Osteoblast (primary cell): Measurements from ENCODE around the gene COPA. TPM values are rescaled to one million over a fixed set of nuclear protein-coding genes. Genes with fewer than 3 reads are reported as not detected.

Experiments used
- DNase-seq: peaks from one replicate; pipeline ENCODE4 v3.0.0; 2011; ENCODE audit warnings: low spot score, mixed read lengths; ENCODE audit not compliant: insufficient read length; ENCODE audit errors: missing footprints
- H2AFZ ChIP-seq: 2 replicates; pipeline ENCODE4 v1.6.0; 2011; ENCODE audit warnings: mild to moderate bottlenecking, low read length
- H3K27ac ChIP-seq: 2 replicates; pipeline ENCODE4 v1.5.1; 2011; ENCODE audit warnings: mild to moderate bottlenecking, low read depth, low read length, moderate library complexity
- H3K27me3 ChIP-seq: 2 replicates; pipeline ENCODE4 v1.6.0; 2012; ENCODE audit warnings: mild to moderate bottlenecking, control low read depth, inconsistent platforms, low read length, moderate library complexity; ENCODE audit not compliant: insufficient read depth
- H3K36me3 ChIP-seq: 2 replicates; pipeline ENCODE4 v1.5.1; 2011; ENCODE audit warnings: mild to moderate bottlenecking, low read length, control low read depth, moderate library complexity; ENCODE audit not compliant: insufficient read depth
- H3K4me1 ChIP-seq: 2 replicates; pipeline ENCODE4 v1.5.1; 2011; ENCODE audit warnings: mild to moderate bottlenecking, low read length, control low read depth, moderate library complexity; ENCODE audit not compliant: insufficient read depth
- H3K4me2 ChIP-seq: 2 replicates; pipeline ENCODE4 v1.6.0; 2011; ENCODE audit warnings: mild to moderate bottlenecking, low read length; ENCODE audit not compliant: insufficient read depth
- H3K4me3 ChIP-seq: fragments of 200-600 bp; sonication (generic); 3 replicates; pipeline ENCODE4 v1.5.1; 2012; ENCODE audit warnings: mild to moderate bottlenecking, low read length, inconsistent platforms; ENCODE audit not compliant: insufficient read depth
- H3K79me2 ChIP-seq: 2 replicates; pipeline ENCODE4 v1.6.0; 2012; ENCODE audit warnings: mild to moderate bottlenecking, low read length, control low read depth, inconsistent platforms; ENCODE audit not compliant: insufficient read depth
- H3K9me3 ChIP-seq: 2 replicates; pipeline ENCODE4 v1.5.1; 2011; ENCODE audit warnings: low read depth, low read length, control low read depth
- H4K20me1 ChIP-seq: 2 replicates; pipeline ENCODE4 v1.6.0; 2012; ENCODE audit warnings: mild to moderate bottlenecking, low read length, control low read depth; ENCODE audit not compliant: insufficient read depth
- total RNA-seq: library from RNA; depleted of rRNA; stranded (reverse); fragments of >200 nt; gene quantifications from 2 replicates; pipeline ENCODE4 v1.2.3, GENCODE V29; 2012
- TF ChIP-seq, protein P1 (sequence below): IDR thresholded peaks from 2 replicates; pipeline ENCODE4 v1.5.1; 2011; ENCODE audit warnings: mild to moderate bottlenecking, low read depth, low read length, moderate library complexity; ENCODE audit errors: extremely low read depth

Gene COPA
- total RNA-seq, 1 donor, result 282 TPM

DNA sequence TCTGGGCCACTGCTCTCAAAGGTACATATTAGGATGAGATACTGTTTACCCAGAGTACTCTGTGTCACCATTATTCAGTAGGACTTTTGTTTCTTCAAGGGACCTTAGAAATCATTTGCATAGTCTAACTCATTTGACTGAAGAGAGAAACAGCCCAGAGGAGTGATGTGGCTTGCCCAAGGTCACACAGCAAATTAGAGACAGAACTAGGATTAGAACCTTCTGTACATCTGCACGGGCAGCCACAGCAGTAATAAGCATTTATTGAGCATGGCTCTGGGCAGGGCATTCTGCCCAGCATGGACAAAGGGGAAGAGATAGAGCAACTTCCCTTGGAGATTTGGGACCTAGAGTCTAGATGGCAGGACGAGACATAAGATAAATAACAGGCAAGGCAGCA, 18.1 kb upstream of the COPA start:
- Histone ChIP-seq H3K4me1 (no peaks in the 10 kb centered on the region), H3K27ac (no peak overlapping the region), H3K27me3 (no peaks in the 10 kb centered on the region), H3K4me2 (no peak overlapping the region), H4K20me1 (peaks cover 4% of the 10 kb centered on the region), H3K36me3 (peaks cover 28% of the 10 kb centered on the region), H2AFZ (no peak overlapping the region), H3K79me2 (no peaks in the 10 kb centered on the region), H3K9me3 (no peaks in the 10 kb centered on the region), H3K4me3 (no peak overlapping the region)
- TF ChIP-seq, protein P1, sequence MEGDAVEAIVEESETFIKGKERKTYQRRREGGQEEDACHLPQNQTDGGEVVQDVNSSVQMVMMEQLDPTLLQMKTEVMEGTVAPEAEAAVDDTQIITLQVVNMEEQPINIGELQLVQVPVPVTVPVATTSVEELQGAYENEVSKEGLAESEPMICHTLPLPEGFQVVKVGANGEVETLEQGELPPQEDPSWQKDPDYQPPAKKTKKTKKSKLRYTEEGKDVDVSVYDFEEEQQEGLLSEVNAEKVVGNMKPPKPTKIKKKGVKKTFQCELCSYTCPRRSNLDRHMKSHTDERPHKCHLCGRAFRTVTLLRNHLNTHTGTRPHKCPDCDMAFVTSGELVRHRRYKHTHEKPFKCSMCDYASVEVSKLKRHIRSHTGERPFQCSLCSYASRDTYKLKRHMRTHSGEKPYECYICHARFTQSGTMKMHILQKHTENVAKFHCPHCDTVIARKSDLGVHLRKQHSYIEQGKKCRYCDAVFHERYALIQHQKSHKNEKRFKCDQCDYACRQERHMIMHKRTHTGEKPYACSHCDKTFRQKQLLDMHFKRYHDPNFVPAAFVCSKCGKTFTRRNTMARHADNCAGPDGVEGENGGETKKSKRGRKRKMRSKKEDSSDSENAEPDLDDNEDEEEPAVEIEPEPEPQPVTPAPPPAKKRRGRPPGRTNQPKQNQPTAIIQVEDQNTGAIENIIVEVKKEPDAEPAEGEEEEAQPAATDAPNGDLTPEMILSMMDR, result no peak
- no peak for DNase-seq

DNA sequence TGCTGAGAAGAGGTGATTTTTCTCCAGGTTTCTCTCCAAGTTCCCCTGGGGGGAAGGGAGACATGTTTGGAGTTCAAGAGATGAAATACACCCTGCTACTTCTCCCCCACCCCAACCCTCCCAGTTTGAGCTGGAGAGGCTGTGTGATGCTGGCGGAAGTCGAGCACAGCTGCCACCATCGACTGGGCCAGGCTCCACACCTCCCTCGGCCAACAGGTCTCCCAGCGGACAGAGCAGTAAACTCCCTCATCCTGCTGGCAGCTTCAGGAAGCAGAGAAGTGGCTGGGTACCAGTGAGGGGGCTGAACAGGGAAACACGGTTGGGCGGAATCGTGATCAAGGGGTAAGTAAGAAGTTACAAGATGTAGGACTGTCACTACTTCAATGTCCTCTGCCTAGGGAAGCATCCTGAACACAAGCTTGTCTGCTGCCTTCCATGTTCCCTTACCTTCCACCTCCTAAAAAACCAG, 17.2 kb upstream of the COPA start:
- H3K27ac ChIP-seq, result no peak overlapping the region
- H3K79me2 ChIP-seq, result no peaks in the 10 kb centered on the region
- peaks cover 4% of the 10 kb centered on the region for H4K20me1 ChIP-seq
- H3K4me2 ChIP-seq, result no peak overlapping the region
- no peaks in the 10 kb centered on the region for H3K9me3 ChIP-seq
- no peak overlapping the region for H3K4me3 ChIP-seq
- H2AFZ ChIP-seq, result no peak overlapping the region
- no peak for DNase-seq
- H3K4me1 ChIP-seq, result no peaks in the 10 kb centered on the region
- TF ChIP-seq, protein P1, result no peak
- no peaks in the 10 kb centered on the region for H3K27me3 ChIP-seq
- peaks cover 37% of the 10 kb centered on the region for H3K36me3 ChIP-seq

DNA sequence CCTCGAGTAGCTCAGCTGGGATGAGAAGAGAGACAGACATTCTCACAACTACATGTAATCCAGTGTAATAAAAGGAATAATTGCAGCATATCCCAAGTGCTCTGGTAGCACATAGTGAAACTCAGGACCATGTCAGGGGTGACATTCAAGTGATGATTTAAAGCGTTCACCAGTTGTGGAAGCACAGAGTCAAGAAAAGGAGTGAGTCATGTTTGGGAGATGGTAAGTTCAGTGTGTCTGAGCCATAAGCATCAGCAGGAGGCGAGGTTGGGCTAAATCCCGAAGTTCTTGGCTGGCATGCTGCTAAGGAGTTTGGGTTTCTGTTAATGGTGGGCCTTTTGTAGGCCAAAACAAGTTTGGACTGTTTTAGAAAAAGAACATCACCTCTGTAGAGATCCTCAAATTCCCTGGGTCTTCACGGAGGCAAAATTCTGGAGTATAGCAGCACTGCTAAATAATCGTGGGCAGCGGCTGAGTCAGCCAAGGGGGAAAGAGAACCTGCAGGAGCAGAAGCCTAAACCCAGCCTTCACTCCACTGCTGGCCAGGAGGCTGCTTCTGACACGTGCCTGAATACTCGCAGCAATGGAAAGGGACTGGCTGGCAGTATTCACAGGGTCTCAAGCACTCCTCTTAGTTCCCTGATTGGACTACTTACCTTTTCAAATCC, 16.6 kb upstream of the COPA start:
- no peaks in the 10 kb centered on the region for H3K4me1 ChIP-seq
- H3K79me2 ChIP-seq, result no peaks in the 10 kb centered on the region
- no peak for DNase-seq
- no peak overlapping the region for H3K27ac ChIP-seq
- H2AFZ ChIP-seq, result no peak overlapping the region
- H3K27me3 ChIP-seq, result no peaks in the 10 kb centered on the region
- H3K4me2 ChIP-seq, result no peak overlapping the region
- H3K36me3 ChIP-seq, result peaks cover 43% of the 10 kb centered on the region
- TF ChIP-seq, protein P1, result no peak
- H3K9me3 ChIP-seq, result no peaks in the 10 kb centered on the region
- peaks cover 4% of the 10 kb centered on the region for H4K20me1 ChIP-seq
- H3K4me3 ChIP-seq, result no peak overlapping the region

DNA sequence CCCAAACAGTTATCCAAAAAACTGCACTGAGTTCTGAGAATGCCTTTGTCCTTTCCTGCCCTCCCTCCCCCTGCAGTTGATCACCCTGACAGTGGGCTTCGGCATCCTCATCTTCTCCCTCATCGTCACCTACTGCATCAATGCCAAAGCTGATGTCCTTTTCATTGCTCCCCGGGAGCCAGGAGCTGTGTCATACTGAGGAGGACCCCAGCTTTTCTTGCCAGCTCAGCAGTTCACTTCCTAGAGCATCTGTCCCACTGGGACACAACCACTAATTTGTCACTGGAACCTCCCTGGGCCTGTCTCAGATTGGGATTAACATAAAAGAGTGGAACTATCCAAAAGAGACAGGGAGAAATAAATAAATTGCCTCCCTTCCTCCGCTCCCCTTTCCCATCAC, 15.0 kb upstream of the COPA start:
- TF ChIP-seq, protein P1, result no peak
- H3K27me3 ChIP-seq, result no peaks in the 10 kb centered on the region
- no peak overlapping the region for H3K4me2 ChIP-seq
- H3K4me3 ChIP-seq, result no peak overlapping the region
- H3K79me2 ChIP-seq, result no peaks in the 10 kb centered on the region
- no peaks in the 10 kb centered on the region for H3K4me1 ChIP-seq
- DNase-seq, result no peak
- no peak overlapping the region for H3K27ac ChIP-seq
- H4K20me1 ChIP-seq, result peaks cover 4% of the 10 kb centered on the region
- H2AFZ ChIP-seq, result no peak overlapping the region
- H3K9me3 ChIP-seq, result no peaks in the 10 kb centered on the region
- peaks cover 59% of the 10 kb centered on the region for H3K36me3 ChIP-seq
